Mesenchymal stem cell (in vitro differentiated cells and primary cell): ENCODE results near the gene ADIPOQ.
"Not testable (repeated sequence)": the region's sequence is repeated elsewhere in the genome, so short reads cannot be mapped to it uniquely, and the experiment has no call there.

Source experiments
- DNase-seq: peaks from one replicate; pipeline ENCODE4 v3.0.0-alpha.2; 2013
- H2AFZ ChIP-seq: one replicate; pipeline ENCODE4 v1.6.1; 2013; ENCODE audit warnings: low read depth, mild to moderate bottlenecking, control low read depth, inconsistent platforms, low read length, moderate library complexity
- H2AK5ac ChIP-seq: 2 replicates; pipeline ENCODE4 v1.6.1; 2013; ENCODE audit warnings: low read length, moderate library complexity, mild to moderate bottlenecking, inconsistent platforms; ENCODE audit not compliant: severe bottlenecking
- H2BK120ac ChIP-seq: one replicate; pipeline ENCODE4 v1.6.1; 2013; ENCODE audit warnings: low read depth, mild to moderate bottlenecking, inconsistent platforms, low read length, moderate library complexity
- H2BK12ac ChIP-seq, 2 experiments: one replicate each; pipeline ENCODE4 v1.6.1; 2013; ENCODE audit warnings: inconsistent platforms in 2 of 2, low read length in 2 of 2, mild to moderate bottlenecking in 2 of 2, moderate library complexity in 2 of 2, control low read depth in 1 of 2
- H2BK15ac ChIP-seq: one replicate; pipeline ENCODE4 v1.6.1; 2013; ENCODE audit warnings: mild to moderate bottlenecking, low read depth, inconsistent platforms; ENCODE audit not compliant: poor library complexity, severe bottlenecking
- H2BK5ac ChIP-seq: 2 replicates; pipeline ENCODE4 v1.6.1; 2013; ENCODE audit warnings: low read depth, mild to moderate bottlenecking, low read length, control low read depth, inconsistent platforms; ENCODE audit not compliant: poor library complexity, severe bottlenecking
- H3K14ac ChIP-seq, 2 experiments: one replicate each; pipeline ENCODE4 v1.6.1; 2013; ENCODE audit warnings: inconsistent platforms in 2 of 2, low read length in 2 of 2, control low read depth in 1 of 2, mild to moderate bottlenecking in 1 of 2, moderate library complexity in 1 of 2
- H3K18ac ChIP-seq, 2 experiments: one replicate each; pipeline ENCODE4 v1.6.1; 2013; ENCODE audit warnings: inconsistent platforms in 2 of 2, low read length in 2 of 2, control low read depth in 1 of 2, low read depth in 1 of 2, mild to moderate bottlenecking in 1 of 2
- H3K23ac ChIP-seq, 2 experiments: one replicate each; pipeline ENCODE4 v1.6.1; 2013; ENCODE audit warnings: inconsistent platforms in 2 of 2, low read length in 2 of 2, mild to moderate bottlenecking in 2 of 2, moderate library complexity in 2 of 2, control low read depth in 1 of 2
- H3K27ac ChIP-seq: 2 replicates; pipeline ENCODE4 v1.5.1; 2013; ENCODE audit warnings: mild to moderate bottlenecking, moderate library complexity, low read length, control low read depth, inconsistent platforms; ENCODE audit not compliant: poor library complexity, severe bottlenecking
- H3K27me3 ChIP-seq, 2 experiments: 2 replicates each; pipeline versions ENCODE4 v1.6.1 to v1.7.0; 2013; ENCODE audit warnings: low read length in 2 of 2, mild to moderate bottlenecking in 2 of 2, moderate library complexity in 2 of 2, control low read depth in 1 of 2, inconsistent platforms in 1 of 2; ENCODE audit not compliant: control insufficient read depth in 1 of 2, insufficient read depth in 1 of 2
- H3K36me3 ChIP-seq, 2 experiments: 2 replicates each; pipeline versions ENCODE4 v1.6.1 to v1.7.0; 2013; ENCODE audit warnings: low read length in 2 of 2, control low read depth in 1 of 2, inconsistent platforms in 1 of 2, low read depth in 1 of 2, mild to moderate bottlenecking in 1 of 2; ENCODE audit not compliant: insufficient read depth in 2 of 2, control insufficient read depth in 1 of 2
- H3K4ac ChIP-seq, 2 experiments: one replicate each; pipeline ENCODE4 v1.6.1; 2013; ENCODE audit warnings: inconsistent platforms in 2 of 2, low read length in 2 of 2, mild to moderate bottlenecking in 2 of 2, moderate library complexity in 2 of 2, control low read depth in 1 of 2, low read depth in 1 of 2
- H3K4me1 ChIP-seq: 2 replicates; pipeline ENCODE4 v1.6.1; 2013; ENCODE audit warnings: low read depth, low read length, control low read depth; ENCODE audit not compliant: control insufficient read depth, insufficient read depth
- H3K4me2 ChIP-seq: 2 replicates; pipeline ENCODE4 v1.6.1; 2013; ENCODE audit warnings: low read length, mild to moderate bottlenecking, inconsistent platforms; ENCODE audit not compliant: poor library complexity, severe bottlenecking
- H3K4me3 ChIP-seq, 2 experiments: 2 replicates each; pipeline versions ENCODE4 v1.5.1 to v1.7.0; 2013; ENCODE audit warnings: low read length in 2 of 2, mild to moderate bottlenecking in 2 of 2, control low read depth in 1 of 2, low read depth in 1 of 2; ENCODE audit not compliant: insufficient read depth in 1 of 2
- H3K79me1 ChIP-seq: replicated peaks from 2 replicates; pipeline ENCODE4 v1.6.1; 2013; ENCODE audit warnings: mild to moderate bottlenecking, control low read depth, low read length, inconsistent platforms; ENCODE audit not compliant: poor library complexity, severe bottlenecking
- H3K9ac ChIP-seq: 2 replicates; pipeline ENCODE4 v1.7.0; 2013; ENCODE audit warnings: mild to moderate bottlenecking, low read length, moderate library complexity
- H3K9me3 ChIP-seq: 2 replicates; pipeline ENCODE4 v1.7.0; 2013; ENCODE audit warnings: mild to moderate bottlenecking, low read length; ENCODE audit not compliant: control insufficient read depth
- H4K8ac ChIP-seq: one replicate; pipeline ENCODE4 v1.6.1; 2013; ENCODE audit warnings: inconsistent platforms, mild to moderate bottlenecking, low read length, moderate library complexity
- H4K91ac ChIP-seq: one replicate; pipeline ENCODE4 v1.6.1; 2013; ENCODE audit warnings: mild to moderate bottlenecking, low read length, inconsistent platforms
- WGBS: methylation state at CpG from one replicate; pipeline ENCODE4 v1.1.7; 2013; ENCODE audit warnings: mixed read lengths; 5-methylcytosine and 5-hydroxymethylcytosine counted together

Gene ADIPOQ

DNA sequence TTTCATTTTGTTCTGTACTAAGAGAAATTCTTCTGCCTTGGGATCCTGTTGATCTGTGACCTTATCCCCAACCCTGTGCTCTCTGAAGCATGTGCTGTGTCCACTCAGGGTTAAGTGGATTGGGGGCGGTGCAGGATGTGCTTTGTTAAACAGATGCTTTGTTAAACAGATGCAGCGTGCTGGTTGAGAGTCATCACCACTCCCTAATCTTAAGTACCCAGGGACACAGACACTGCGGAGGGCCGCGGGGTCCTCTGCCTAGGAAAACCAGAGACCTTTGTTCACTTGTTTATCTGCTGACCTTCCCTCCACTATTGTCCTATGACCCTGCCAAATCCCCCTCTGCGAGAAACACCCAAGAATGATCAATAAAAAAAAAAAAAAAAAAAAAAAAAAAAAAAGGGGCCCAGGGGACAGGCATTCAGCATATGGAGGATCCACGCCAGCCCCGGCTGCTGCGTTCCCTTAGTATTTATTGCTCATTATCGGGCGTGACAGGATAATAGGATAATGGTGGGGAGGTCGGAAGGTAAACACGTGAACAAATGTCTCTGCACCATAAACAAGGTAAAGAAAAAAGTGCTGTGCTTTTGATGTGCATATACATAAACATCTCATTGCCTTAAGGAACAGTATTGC lies 22.8 kb downstream of the ADIPOQ start:
- H2BK12ac ChIP-seq, H2AFZ ChIP-seq, DNase-seq, H3K4me2 ChIP-seq, H3K79me1 ChIP-seq, H3K9me3 ChIP-seq, H3K18ac ChIP-seq, H3K4ac ChIP-seq, H2BK5ac ChIP-seq, H3K27me3 ChIP-seq, H4K8ac ChIP-seq, H3K27ac ChIP-seq, H2BK15ac ChIP-seq, H3K36me3 ChIP-seq, H3K23ac ChIP-seq, H4K91ac ChIP-seq, H2BK120ac ChIP-seq, H3K9ac ChIP-seq, H3K14ac ChIP-seq, H3K4me1 ChIP-seq, H2AK5ac ChIP-seq, H3K4me3 ChIP-seq: not testable (repeated sequence)
- no CpG with 5 or more reads among the region's 13 CpGs for WGBS

- not testable (repeated sequence) for H3K27me3 ChIP-seq, H2BK15ac ChIP-seq, H3K4me1 ChIP-seq, H3K4me3 ChIP-seq, H2BK5ac ChIP-seq, H3K79me1 ChIP-seq, H2BK12ac ChIP-seq, H2BK120ac ChIP-seq, H4K91ac ChIP-seq, H3K14ac ChIP-seq, H3K9me3 ChIP-seq, DNase-seq, H3K9ac ChIP-seq, H3K36me3 ChIP-seq, H2AFZ ChIP-seq, H4K8ac ChIP-seq, H3K4ac ChIP-seq, H3K27ac ChIP-seq, H3K4me2 ChIP-seq, H3K23ac ChIP-seq, H2AK5ac ChIP-seq, H3K18ac ChIP-seq
- WGBS, result no CpG with 5 or more reads among the region's 5 CpGs
Measured at GRCh38 chr3:186866095-186866494, 23.6 kb downstream of the ADIPOQ start.

DNA sequence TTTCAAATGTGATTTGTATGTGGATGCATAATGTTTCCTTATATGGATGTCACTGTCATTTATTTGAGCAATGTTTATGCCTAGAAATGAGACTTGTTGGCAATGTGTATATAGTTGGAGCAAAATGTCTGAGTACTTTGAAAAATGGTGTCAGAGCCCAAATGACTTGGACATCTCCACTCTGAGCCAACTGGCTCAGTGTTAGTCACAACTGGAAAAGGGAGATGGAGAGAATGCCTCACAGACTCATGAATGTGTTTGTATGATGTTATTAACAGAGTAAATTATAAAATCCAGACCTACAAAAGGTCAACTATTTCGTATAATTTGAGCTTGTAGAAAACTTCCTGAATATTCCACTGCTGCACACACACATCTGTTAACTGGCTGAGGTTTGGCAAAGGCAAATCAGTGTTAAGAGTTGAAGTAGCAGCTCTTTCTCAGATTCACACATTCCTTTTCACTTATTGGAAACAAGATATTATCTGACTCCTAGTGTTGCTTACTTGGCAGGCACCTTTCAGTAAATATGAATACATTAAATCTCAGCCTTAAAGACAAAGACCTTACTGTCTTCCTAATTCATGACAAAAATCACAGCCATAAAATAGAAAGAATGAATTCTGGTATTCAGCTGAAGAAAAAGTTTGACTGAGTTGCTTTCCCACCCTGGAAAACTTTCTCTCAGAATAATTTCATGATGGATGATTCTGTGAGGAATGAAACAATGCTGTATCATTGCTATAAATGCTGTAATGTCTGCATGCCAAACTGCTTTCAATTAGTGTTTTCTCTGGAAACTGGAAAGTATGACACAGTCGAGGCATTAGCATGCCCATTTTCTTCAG lies 27.0 kb downstream of the ADIPOQ start:
- Histone ChIP-seq H3K27me3 (no peaks in the 10 kb centered on the region), H3K14ac (no peak overlapping the region), H2BK120ac (no peak overlapping the region), H2BK5ac (no peak overlapping the region), H3K4me1 (no peaks in the 10 kb centered on the region), H2AK5ac (no peak overlapping the region), H2BK12ac (no peak overlapping the region), H2AFZ (no peak overlapping the region), H2BK15ac (no peak overlapping the region), H3K9ac (peak overlapping the region; percentile 73), H4K91ac (no peak overlapping the region), H3K23ac (no peak overlapping the region), H3K4me2 (no peak overlapping the region), H3K27ac (no peak overlapping the region), H3K36me3 (no peaks in the 10 kb centered on the region), H3K4ac (no peak overlapping the region), H3K4me3 (no peak overlapping the region), H3K9me3 (no peaks in the 10 kb centered on the region), H4K8ac (no peak overlapping the region), H3K18ac (no peak overlapping the region), H3K79me1 (no peaks in the 10 kb centered on the region)
- no peak for DNase-seq
- WGBS, result 44% methylated on average over 1 of the region's 2 CpGs

- Histone ChIP-seq H2BK12ac (no peak overlapping the region), H4K8ac (no peak overlapping the region), H3K18ac (no peak overlapping the region), H2BK15ac (no peak overlapping the region), H3K14ac (no peak overlapping the region), H2AK5ac (no peak overlapping the region), H3K23ac (no peak overlapping the region), H3K9me3 (no peaks in the 10 kb centered on the region), H3K4ac (no peak overlapping the region), H3K27me3 (no peaks in the 10 kb centered on the region), H2BK5ac (no peak overlapping the region), H3K27ac (no peak overlapping the region), H3K36me3 (no peaks in the 10 kb centered on the region), H3K4me1 (no peaks in the 10 kb centered on the region), H2BK120ac (no peak overlapping the region), H3K79me1 (no peaks in the 10 kb centered on the region), H3K9ac (no peak overlapping the region), H3K4me2 (no peak overlapping the region), H4K91ac (no peak overlapping the region), H2AFZ (no peak overlapping the region), H3K4me3 (no peak overlapping the region)
- no peak for DNase-seq
- WGBS, result 94% methylated on average over 3 of the region's 5 CpGs
Measured at GRCh38 chr3:186870421-186871201, 28.1 kb downstream of the ADIPOQ start.
